ENCODE results near the gene DOLK.

DOLK gene

GRCh38 chr9:128936171-128936865 is 11.1 kb downstream of the DOLK start:
- in situ Hi-C loops (cut with MboI; ENCODE audit: low sequenced_read_pairs) = no loop called here

- in situ Hi-C loops (cut with MboI; ENCODE audit: low sequenced_read_pairs) = no loop called here
Observed at GRCh38 chr9:128933731-128934130, 13.7 kb downstream of the DOLK start.

- in situ Hi-C loops (cut with MboI; ENCODE audit: low sequenced_read_pairs) = loop anchor here (10.0 kb wide), 1 partner anchor 75 kb away; no protein-coding TSS in a partner anchor
Observed at GRCh38 chr9:128929560-128929959, 17.8 kb downstream of the DOLK start.

- in situ Hi-C loops (cut with MboI; ENCODE audit: low sequenced_read_pairs) = loop anchor here (10.0 kb wide), 1 partner anchor 74 kb away; no protein-coding TSS in a partner anchor
Observed at GRCh38 chr9:128928624-128929023, 18.8 kb downstream of the DOLK start.

- in situ Hi-C loops (cut with MboI; ENCODE audit: low sequenced_read_pairs) = loop anchor here (10.0 kb wide), 1 partner anchor 73 kb away; no protein-coding TSS in a partner anchor
Observed at GRCh38 chr9:128927731-128928411, 19.5 kb downstream of the DOLK start.

- in situ Hi-C loops (cut with MboI; ENCODE audit: low sequenced_read_pairs) = loop anchor here (10.0 kb wide), 1 partner anchor 69 kb away; no protein-coding TSS in a partner anchor
Observed at GRCh38 chr9:128923493-128923883, 23.9 kb downstream of the DOLK start.

GRCh38 chr9:128921881-128922763 is 25.3 kb downstream of the DOLK start:
- in situ Hi-C loops (cut with MboI; ENCODE audit: low sequenced_read_pairs) = loop anchor here (10.0 kb wide), 1 partner anchor 67 kb away; no protein-coding TSS in a partner anchor

GRCh38 chr9:128920381-128921058 is 26.9 kb downstream of the DOLK start, which contains the start of gene PHYHD1:
TSS of gene PHYHD1 (plus strand) at chr9:128920982. CDS start at chr9:128922324, 1,342 bp downstream.
- in situ Hi-C loops (cut with MboI; ENCODE audit: low sequenced_read_pairs) = loop anchor here (10.0 kb wide), 1 partner anchor 66 kb away; no protein-coding TSS in a partner anchor

- in situ Hi-C loops (cut with MboI; ENCODE audit: low sequenced_read_pairs) = loop anchor here (10.0 kb wide), 1 partner anchor 65 kb away; no protein-coding TSS in a partner anchor
Observed at GRCh38 chr9:128919402-128920089, 27.9 kb downstream of the DOLK start.

- in situ Hi-C loops (cut with MboI; ENCODE audit: low sequenced_read_pairs) = no loop called here
Observed at GRCh38 chr9:128918921-128919320, 28.5 kb downstream of the DOLK start.

- in situ Hi-C loops (cut with MboI; ENCODE audit: low sequenced_read_pairs) = no loop called here
Observed at GRCh38 chr9:128917151-128917849, 30.1 kb downstream of the DOLK start.

GRCh38 chr9:128916745-128917144 is 30.7 kb downstream of the DOLK start:
- in situ Hi-C loops (cut with MboI; ENCODE audit: low sequenced_read_pairs) = no loop called here

- in situ Hi-C loops (cut with MboI; ENCODE audit: low sequenced_read_pairs) = no loop called here
Observed at GRCh38 chr9:128916204-128916603, 31.2 kb downstream of the DOLK start.

- in situ Hi-C loops (cut with MboI; ENCODE audit: low sequenced_read_pairs) = no loop called here
Observed at GRCh38 chr9:128913995-128914772, 33.2 kb downstream of the DOLK start.

GRCh38 chr9:128913048-128913900 is 34.1 kb downstream of the DOLK start:
- in situ Hi-C loops (cut with MboI; ENCODE audit: low sequenced_read_pairs) = no loop called here

- in situ Hi-C loops (cut with MboI; ENCODE audit: low sequenced_read_pairs) = no loop called here
Observed at GRCh38 chr9:128912270-128912853, 35.0 kb downstream of the DOLK start.

GRCh38 chr9:128911529-128912035 is 35.8 kb downstream of the DOLK start:
- in situ Hi-C loops (cut with MboI; ENCODE audit: low sequenced_read_pairs) = no loop called here

Measured in HL-60/S4 treated with phorbol 12-myristate 13-acetate at 8.2 ng/mL for 4 days and 3 days (cell line).